Right lobe of liver (tissue), 4 donors: ENCODE data around the gene SSRP1.

Source experiments
- CTCF ChIP-seq, 4 donors: fragments of 200-600 bp in 3 of 4; fragments of 450-650 bp in 1 of 4; IDR thresholded peaks; one replicate each; pipeline versions ENCODE4 v1.5.1 to v1.8.0; 2016 to 2022; ENCODE audit warnings: antibody characterized with exemption in 4 of 4, mild to moderate bottlenecking in 2 of 4
- POLR2A ChIP-seq: fragments of 450-650 bp; IDR thresholded peaks from one replicate; pipeline ENCODE4 v1.6.1; 2017; ENCODE audit warnings: antibody characterized with exemption, mild to moderate bottlenecking
- donor health status: DM: no; HTN: no; CAD: no.
- donor health status: DM: no; HTN: no; CAD: no.
- donor health status: DM: no; HTN: yes; CAD: no.

GRCh38 chr11:57287884-57288283 lies 47.8 kb downstream of the SSRP1 start:
- TF ChIP-seq POLR2A, result no peak
- TF ChIP-seq CTCF (IDR thresholded peaks at IDR 0.05), result no peak
